ENCODE results near the gene METTL18.

The METTL18 gene

GRCh38 chr1:169764919-169765318, 29.8 kb downstream of the METTL18 start:
- Histone ChIP-seq H3K27ac (ENCODE audit: low read depth, low read length) (no peak overlapping the region), H3K27me3 (ENCODE audit: control insufficient read depth in 5 of 5, insufficient read depth in 4 of 5, low read length in 5 of 5) (peaks cover 0 to 4% (median 0%) of the 10 kb centered on the region in 5 donors), H3K4me1 (ENCODE audit: control insufficient read depth in 5 of 5, insufficient read depth in 5 of 5, low read length in 5 of 5) (peaks cover 0 to 6% (median 0%) of the 10 kb centered on the region in 5 donors), H3K36me3 (ENCODE audit: control insufficient read depth in 5 of 5, insufficient read depth in 5 of 5, low read length in 5 of 5) (no peaks in the 10 kb centered on the region), H3K9me3 (ENCODE audit: control insufficient read depth in 5 of 5, low read length in 5 of 5) (no peaks in the 10 kb centered on the region), H3K9ac (ENCODE audit: low read length in 5 of 5) (no peak overlapping the region), H3K4me3 (ENCODE audit: low read depth in 1 of 5, low read length in 5 of 5) (no peak overlapping the region)

- Histone ChIP-seq H3K36me3 (ENCODE audit: control insufficient read depth in 5 of 5, insufficient read depth in 5 of 5, low read length in 5 of 5) (no peaks in the 10 kb centered on the region), H3K4me3 (ENCODE audit: low read depth in 1 of 5, low read length in 5 of 5) (no peak overlapping the region), H3K27ac (ENCODE audit: low read depth, low read length) (no peak overlapping the region), H3K4me1 (ENCODE audit: control insufficient read depth in 5 of 5, insufficient read depth in 5 of 5, low read length in 5 of 5) (peaks cover 0 to 6% (median 0%) of the 10 kb centered on the region in 5 donors), H3K27me3 (ENCODE audit: control insufficient read depth in 5 of 5, insufficient read depth in 4 of 5, low read length in 5 of 5) (peaks cover 0 to 3% (median 0%) of the 10 kb centered on the region in 5 donors), H3K9ac (ENCODE audit: low read length in 5 of 5) (no peak overlapping the region), H3K9me3 (ENCODE audit: control insufficient read depth in 5 of 5, low read length in 5 of 5) (no peaks in the 10 kb centered on the region)
These were observed 32.0 kb downstream of the METTL18 start for GRCh38 chr1:169762699-169763098.

- Histone ChIP-seq H3K4me3 (ENCODE audit: low read depth in 1 of 5, low read length in 5 of 5) (no peak overlapping the region), H3K9ac (ENCODE audit: low read length in 5 of 5) (no peak overlapping the region), H3K9me3 (ENCODE audit: control insufficient read depth in 5 of 5, low read length in 5 of 5) (no peaks in the 10 kb centered on the region), H3K27ac (ENCODE audit: low read depth, low read length) (no peak overlapping the region), H3K36me3 (ENCODE audit: control insufficient read depth in 5 of 5, insufficient read depth in 5 of 5, low read length in 5 of 5) (no peaks in the 10 kb centered on the region), H3K27me3 (ENCODE audit: control insufficient read depth in 5 of 5, insufficient read depth in 4 of 5, low read length in 5 of 5) (no peaks in the 10 kb centered on the region), H3K4me1 (ENCODE audit: control insufficient read depth in 5 of 5, insufficient read depth in 5 of 5, low read length in 5 of 5) (peaks cover 0 to 6% (median 0%) of the 10 kb centered on the region in 5 donors)
These were observed 35.7 kb downstream of the METTL18 start for GRCh38 chr1:169759038-169759437.

DNA sequence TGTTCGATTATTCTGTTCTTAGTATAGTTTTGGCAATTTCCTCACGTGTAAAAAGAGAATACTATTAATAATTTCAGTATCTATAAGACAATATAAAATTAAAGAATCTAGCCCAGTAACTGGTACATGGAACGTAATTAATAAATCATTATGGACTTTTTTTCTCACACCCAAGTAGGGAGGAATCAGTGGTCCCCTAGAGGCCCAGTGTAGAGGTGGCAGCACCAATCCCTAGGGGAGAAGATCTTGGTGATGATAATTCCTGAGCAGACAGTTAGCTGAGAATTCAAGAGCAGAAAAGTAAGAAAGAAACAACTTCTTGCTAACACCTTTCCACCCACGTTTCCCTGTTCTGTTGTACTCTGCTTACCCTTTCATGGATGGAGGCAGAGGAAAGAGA, 41.2 kb downstream of the METTL18 start:
- no peaks in the 10 kb centered on the region for H3K9me3 ChIP-seq (ENCODE audit: control insufficient read depth in 5 of 5, low read length in 5 of 5)
- H3K4me1 ChIP-seq (ENCODE audit: control insufficient read depth in 5 of 5, insufficient read depth in 5 of 5, low read length in 5 of 5), result no peaks in the 10 kb centered on the region
- H3K27me3 ChIP-seq (ENCODE audit: control insufficient read depth in 5 of 5, insufficient read depth in 4 of 5, low read length in 5 of 5), result no peaks in the 10 kb centered on the region
- no peak overlapping the region for H3K27ac ChIP-seq (ENCODE audit: low read depth, low read length)
- no peaks in the 10 kb centered on the region for H3K36me3 ChIP-seq (ENCODE audit: control insufficient read depth in 5 of 5, insufficient read depth in 5 of 5, low read length in 5 of 5)
- H3K9ac ChIP-seq (ENCODE audit: low read length in 5 of 5), result no peak overlapping the region
- H3K4me3 ChIP-seq (ENCODE audit: low read depth in 1 of 5, low read length in 5 of 5), result no peak overlapping the region

DNA sequence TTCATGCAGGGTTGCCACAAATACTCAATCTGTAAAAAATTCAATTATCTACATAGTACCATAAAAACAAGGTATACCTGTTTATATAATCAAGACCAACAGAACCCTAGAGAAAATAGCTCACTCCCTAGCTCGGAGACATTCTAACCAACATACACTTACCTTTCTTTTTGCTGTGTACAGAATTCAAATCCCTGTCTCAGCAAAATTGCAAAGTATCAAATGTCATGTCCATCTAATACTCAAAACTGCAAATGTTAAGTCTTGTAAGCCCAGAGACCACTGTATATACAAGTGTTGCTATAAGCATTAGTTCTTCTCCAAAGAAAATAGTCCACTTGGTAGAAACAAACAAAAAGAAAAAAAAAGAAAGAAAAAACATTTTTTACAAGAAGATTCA, 44.7 kb downstream of the METTL18 start:
- Histone ChIP-seq H3K36me3 (ENCODE audit: control insufficient read depth in 5 of 5, insufficient read depth in 5 of 5, low read length in 5 of 5) (no peaks in the 10 kb centered on the region), H3K27me3 (ENCODE audit: control insufficient read depth in 5 of 5, insufficient read depth in 4 of 5, low read length in 5 of 5) (no peaks in the 10 kb centered on the region), H3K27ac (ENCODE audit: low read depth, low read length) (no peak overlapping the region), H3K9ac (ENCODE audit: low read length in 5 of 5) (no peak overlapping the region), H3K4me3 (ENCODE audit: low read depth in 1 of 5, low read length in 5 of 5) (no peak overlapping the region), H3K9me3 (ENCODE audit: control insufficient read depth in 5 of 5, low read length in 5 of 5) (no peaks in the 10 kb centered on the region), H3K4me1 (ENCODE audit: control insufficient read depth in 5 of 5, insufficient read depth in 5 of 5, low read length in 5 of 5) (peaks cover 0 to 2% (median 0%) of the 10 kb centered on the region in 5 donors)

GRCh38 chr1:169746550-169746949, 48.2 kb downstream of the METTL18 start:
- H3K9ac ChIP-seq (ENCODE audit: low read length in 5 of 5), result no peak overlapping the region
- no peaks in the 10 kb centered on the region for H3K9me3 ChIP-seq (ENCODE audit: control insufficient read depth in 5 of 5, low read length in 5 of 5)
- H3K27ac ChIP-seq (ENCODE audit: low read depth, low read length), result no peak overlapping the region
- H3K4me3 ChIP-seq (ENCODE audit: low read depth in 1 of 5, low read length in 5 of 5), result no peak overlapping the region
- H3K27me3 ChIP-seq (ENCODE audit: control insufficient read depth in 5 of 5, insufficient read depth in 4 of 5, low read length in 5 of 5), result peaks cover 0 to under 1% (median 0%) of the 10 kb centered on the region in 5 donors
- peaks cover 0 to 4% (median 0%) of the 10 kb centered on the region in 5 donors for H3K4me1 ChIP-seq (ENCODE audit: control insufficient read depth in 5 of 5, insufficient read depth in 5 of 5, low read length in 5 of 5)
- H3K36me3 ChIP-seq (ENCODE audit: control insufficient read depth in 5 of 5, insufficient read depth in 5 of 5, low read length in 5 of 5), result no peaks in the 10 kb centered on the region

GRCh38 chr1:169745015-169745861, 49.5 kb downstream of the METTL18 start:
- peaks cover 0 to 3% (median 0%) of the 10 kb centered on the region in 5 donors for H3K27me3 ChIP-seq (ENCODE audit: control insufficient read depth in 5 of 5, insufficient read depth in 4 of 5, low read length in 5 of 5)
- no peaks in the 10 kb centered on the region for H3K36me3 ChIP-seq (ENCODE audit: control insufficient read depth in 5 of 5, insufficient read depth in 5 of 5, low read length in 5 of 5)
- peaks cover 0 to 11% (median 0%) of the 10 kb centered on the region in 5 donors for H3K4me1 ChIP-seq (ENCODE audit: control insufficient read depth in 5 of 5, insufficient read depth in 5 of 5, low read length in 5 of 5)
- no peaks in the 10 kb centered on the region for H3K9me3 ChIP-seq (ENCODE audit: control insufficient read depth in 5 of 5, low read length in 5 of 5)
- H3K9ac ChIP-seq (ENCODE audit: low read length in 5 of 5), result no peak overlapping the region
- no peak overlapping the region for H3K27ac ChIP-seq (ENCODE audit: low read depth, low read length)
- H3K4me3 ChIP-seq (ENCODE audit: low read depth in 1 of 5, low read length in 5 of 5), result no peak overlapping the region

Data from subcutaneous abdominal adipose tissue (tissue), 5 donors.